ENCODE data around the gene XRCC6.

GRCh38 chr22:41621099-41621910, at the start of gene XRCC6:
- TF ChIP-seq CTCF (IDR thresholded peaks at IDR 0.05) (peak in 1 of 6 experiments; percentile 11), POLR2A (IDR thresholded peaks at IDR 0.05) (peak; percentile 26 to 73)

Data from Peyer's patch (tissue), 4 donors.